ENCODE results near the gene SNRNP35. TPM values are rescaled to one million over a fixed set of nuclear protein-coding genes. Genes with fewer than 3 reads are reported as not detected.
"Not testable (repeated sequence)": the region's sequence is repeated elsewhere in the genome, so short reads cannot be mapped to it uniquely, and the experiment has no call there.

SNRNP35 gene
- total and polyA plus RNA-seq, 2 of the 8 experiments (the other 6 are each of a cell fraction or from before 2014, with no cell fraction given): 8.0 to 16.9 TPM

GRCh38 chr12:123514582-123515221 lies 56.8 kb downstream of the SNRNP35 start:
- H3K4me3 ChIP-seq (ENCODE audit: extremely low read depth in 1 of 4, insufficient read depth in 2 of 4, low read depth in 3 of 4, low read length in 4 of 4); H3K23ac ChIP-seq (ENCODE audit: insufficient read length); H3K79me1 ChIP-seq (ENCODE audit: low read depth, low read length); H2BK5ac ChIP-seq (ENCODE audit: low read depth, low read length); H4K91ac ChIP-seq (replicated peaks; ENCODE audit: insufficient read length, low read length); H3K9me3 ChIP-seq (ENCODE audit: insufficient read depth in 2 of 2, low read depth in 1 of 2, low read length in 1 of 2); CTCF ChIA-PET (ENCODE audit: partially characterized antibody); H3K14ac ChIP-seq (ENCODE audit: insufficient read length); H3K27me3 ChIP-seq (replicated peaks in 1 of 4; ENCODE audit: control insufficient read depth in 3 of 4, extremely low read depth in 1 of 4, insufficient read depth in 3 of 4, low read length in 3 of 4); H3K18ac ChIP-seq (ENCODE audit: extremely low read depth, low read length); H2AK5ac ChIP-seq (ENCODE audit: low read depth, low read length); H2BK120ac ChIP-seq (replicated peaks; ENCODE audit: low read depth, low read length); H2AFZ ChIP-seq (ENCODE audit: low read length); FAIRE-seq; H4K5ac ChIP-seq (ENCODE audit: insufficient read length, low read depth, low read length); H2BK12ac ChIP-seq (ENCODE audit: low read depth, low read length); H3K79me2 ChIP-seq (ENCODE audit: control insufficient read depth in 1 of 2, insufficient read depth in 2 of 2, low read length in 2 of 2); H3K56ac ChIP-seq (replicated peaks; ENCODE audit: insufficient read length, low read depth, low read length); H3K9ac ChIP-seq (replicated peaks in 1 of 4; ENCODE audit: extremely low read depth in 1 of 4, low read depth in 3 of 4, low read length in 3 of 4); H3K4me1 ChIP-seq (replicated peaks in 1 of 4; ENCODE audit: control insufficient read depth in 3 of 4, insufficient read depth in 4 of 4, low read length in 3 of 4); H3K4me2 ChIP-seq (ENCODE audit: insufficient read depth in 1 of 2, low read depth in 2 of 2, low read length in 2 of 2); H4K20me1 ChIP-seq (replicated peaks in 1 of 2; ENCODE audit: control insufficient read depth in 1 of 2, insufficient read depth in 2 of 2, low read length in 2 of 2); H3K4ac ChIP-seq (replicated peaks; ENCODE audit: insufficient read length, low read depth, low read length); H4K8ac ChIP-seq (ENCODE audit: extremely low read depth, insufficient read depth, low read length); DNase-seq (ENCODE audit: low read depth in 1 of 2, low spot score in 2 of 2); H2BK15ac ChIP-seq (ENCODE audit: low read length); H3K27ac ChIP-seq (ENCODE audit: low read depth, low read length); H2BK20ac ChIP-seq (ENCODE audit: low read length): not testable (repeated sequence)
- 84% methylated on average over 1 of the region's 1 CpG; no CpG with 5 or more reads in 1 of the 2 experiments for WGBS, 2 experiments (ENCODE audit: extremely low coverage in 1 of 2, insufficient coverage in 1 of 2, insufficient read length in 1 of 2, insufficient replicate concordance in 2 of 2, low coverage in 1 of 2, low lambda C conversion rate in 2 of 2, missing lambda C conversion rate in 1 of 2)
- H3K23me2 ChIP-seq (ENCODE audit: low read depth, low read length): peaks cover 26% of the 10 kb centered on the region; the same call in 1 of the 2 replicates
- peaks cover 5 to 29% (median 12%) of the 10 kb centered on the region in 4 experiments; a peak in 7 of 8 replicates for H3K36me3 ChIP-seq (ENCODE audit: control insufficient read depth in 2 of 4, insufficient read depth in 4 of 4, low read length in 3 of 4)
- POLR2A ChIA-PET (ENCODE audit: partially characterized antibody): interaction anchor here (1.0 to 1.2 kb wide), 2 partner anchors 13 to 26 kb away, joined by 3 read pairs; no protein-coding TSS in a partner anchor

Measured in H1 (cell line).